ENCODE results near the gene FKBP5.
"Not testable (repeated sequence)": the region's sequence is repeated elsewhere in the genome, so short reads cannot be mapped to it uniquely, and the experiment has no call there.

The FKBP5 gene

GRCh38 chr6:35580836-35581235, 107.9 kb downstream of the FKBP5 start:
- no peak for DNase-seq

- DNase-seq, result no peak
These were observed 112.0 kb downstream of the FKBP5 start for GRCh38 chr6:35576682-35577081.

GRCh38 chr6:35573495-35574110, 115.1 kb downstream of the FKBP5 start:
- no peak for DNase-seq

GRCh38 chr6:35570885-35571330, 117.8 kb downstream of the FKBP5 start:
- DNase-seq, result not testable (repeated sequence)

- DNase-seq, result peak; percentile 35
These were observed 119.7 kb downstream of the FKBP5 start for GRCh38 chr6:35569011-35569461.

- no peak for DNase-seq
These were observed 121.9 kb downstream of the FKBP5 start for GRCh38 chr6:35566794-35567193.

GRCh38 chr6:35564733-35565132, 124.0 kb downstream of the FKBP5 start:
- no peak for DNase-seq

- no peak for DNase-seq
These were observed 126.7 kb downstream of the FKBP5 start for GRCh38 chr6:35562060-35562459.

- DNase-seq, result no peak
These were observed 127.6 kb downstream of the FKBP5 start for GRCh38 chr6:35561113-35561512.

- DNase-seq, result no peak
These were observed 130.1 kb downstream of the FKBP5 start for GRCh38 chr6:35558571-35558970.

- DNase-seq, result no peak
These were observed 131.5 kb downstream of the FKBP5 start for GRCh38 chr6:35557239-35557638.

- DNase-seq, result no peak
These were observed 133.9 kb downstream of the FKBP5 start for GRCh38 chr6:35554811-35555210.

GRCh38 chr6:35553315-35553714, 135.4 kb downstream of the FKBP5 start:
- no peak for DNase-seq

GRCh38 chr6:35552285-35552917, 136.3 kb downstream of the FKBP5 start:
- peak; percentile 76 for DNase-seq

- no peak for DNase-seq
These were observed 138.3 kb downstream of the FKBP5 start for GRCh38 chr6:35550437-35550836.

GRCh38 chr6:35547676-35548075, 141.0 kb downstream of the FKBP5 start:
- DNase-seq, result no peak

GRCh38 chr6:35544769-35545361, 143.8 kb downstream of the FKBP5 start:
- DNase-seq, result no peak

GRCh38 chr6:35543459-35544193, 145.1 kb downstream of the FKBP5 start:
- no peak for DNase-seq

GRCh38 chr6:35541836-35542235, 146.9 kb downstream of the FKBP5 start:
- DNase-seq, result no peak

- DNase-seq, result no peak
These were observed 149.5 kb downstream of the FKBP5 start for GRCh38 chr6:35539223-35539622.

GRCh38 chr6:35535847-35536246, 152.9 kb downstream of the FKBP5 start:
- DNase-seq, result not testable (repeated sequence)

- DNase-seq, result no peak
These were observed 154.1 kb downstream of the FKBP5 start for GRCh38 chr6:35534407-35535170.

- DNase-seq, result no peak
These were observed 154.7 kb downstream of the FKBP5 start for GRCh38 chr6:35533981-35534380.
